Lower lobe of right lung (tissue), 2 donors: ENCODE measurements around the gene PERCC1. TPM values are rescaled to one million over a fixed set of nuclear protein-coding genes. Genes with fewer than 3 reads are reported as not detected.

Experiments
- ATAC-seq, 2 donors: fragments of 200-7000 bp; cut with Tn5 transposase; one replicate each; pipeline ENCODE4 v1.9.1; 2020 to 2022; ENCODE audit warnings: mild to moderate bottlenecking in 2 of 2, moderate library complexity in 2 of 2
- DNase-seq: peaks from one replicate; pipeline ENCODE4 v3.0.0-alpha.2; 2020
- H3K27ac ChIP-seq: fragments of 200-600 bp; one replicate; pipeline ENCODE4 v1.8.0; 2022
- H3K27me3 ChIP-seq: fragments of 200-600 bp; one replicate; pipeline ENCODE4 v1.8.0; 2022; ENCODE audit warnings: low read depth
- H3K36me3 ChIP-seq: fragments of 200-600 bp; one replicate; pipeline ENCODE4 v1.8.0; 2022; ENCODE audit warnings: mild to moderate bottlenecking
- H3K4me1 ChIP-seq: fragments of 200-600 bp; one replicate; pipeline ENCODE4 v1.8.0; 2022
- H3K4me3 ChIP-seq: fragments of 200-600 bp; one replicate; pipeline ENCODE4 v1.8.0; 2022; ENCODE audit warnings: mild to moderate bottlenecking
- H3K9me3 ChIP-seq: fragments of 200-600 bp; one replicate; pipeline ENCODE4 v1.8.0; 2022
- intact Hi-C: fragments of 100-400 bp; cut with DNase I; formaldehyde crosslinking; loops from one replicate; pipeline ENCODE4 v1.11.0; 2022
- total RNA-seq: library from RNA; stranded (reverse); fragmentation: NEBNext Ultra II Directional; extraction: Animal tissue kit (Norgen Biotek cat#: 25700); gene quantifications from one replicate; pipeline ENCODE4 v1.2.1, GENCODE V29; 2021
- TF ChIP-seq, protein P1 (sequence below): fragments of 200-600 bp; IDR thresholded peaks from one replicate; pipeline ENCODE4 v1.8.0; 2022; ENCODE audit warnings: antibody characterized with exemption, mild to moderate bottlenecking
- donor health status: DM: no; HTN: yes; CAD: no; lungs with severe emphysema.

Gene PERCC1
- total RNA-seq, 1 donor from 2014 or later = not detected

DNA sequence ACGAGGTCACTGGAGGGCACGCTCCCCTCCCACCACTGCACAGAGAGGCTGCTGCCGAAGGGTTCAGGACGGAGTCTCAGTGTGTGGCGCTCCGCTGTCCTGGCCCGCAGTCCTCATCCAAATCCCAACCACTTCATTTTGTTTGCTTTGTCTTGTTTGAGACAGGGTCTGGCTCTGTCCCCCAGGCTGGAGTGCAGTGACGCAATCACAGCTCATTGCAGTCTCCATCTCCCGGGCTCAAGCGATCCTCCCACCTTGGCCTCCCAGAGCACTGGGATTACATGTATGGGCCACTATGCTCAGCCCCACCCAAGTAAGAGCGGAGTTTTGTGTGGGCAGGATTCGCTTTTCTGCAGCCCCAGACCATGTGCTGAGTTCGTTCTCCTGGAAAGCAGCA lies 29.1 kb upstream of the PERCC1 start:
- TF ChIP-seq, protein P1, sequence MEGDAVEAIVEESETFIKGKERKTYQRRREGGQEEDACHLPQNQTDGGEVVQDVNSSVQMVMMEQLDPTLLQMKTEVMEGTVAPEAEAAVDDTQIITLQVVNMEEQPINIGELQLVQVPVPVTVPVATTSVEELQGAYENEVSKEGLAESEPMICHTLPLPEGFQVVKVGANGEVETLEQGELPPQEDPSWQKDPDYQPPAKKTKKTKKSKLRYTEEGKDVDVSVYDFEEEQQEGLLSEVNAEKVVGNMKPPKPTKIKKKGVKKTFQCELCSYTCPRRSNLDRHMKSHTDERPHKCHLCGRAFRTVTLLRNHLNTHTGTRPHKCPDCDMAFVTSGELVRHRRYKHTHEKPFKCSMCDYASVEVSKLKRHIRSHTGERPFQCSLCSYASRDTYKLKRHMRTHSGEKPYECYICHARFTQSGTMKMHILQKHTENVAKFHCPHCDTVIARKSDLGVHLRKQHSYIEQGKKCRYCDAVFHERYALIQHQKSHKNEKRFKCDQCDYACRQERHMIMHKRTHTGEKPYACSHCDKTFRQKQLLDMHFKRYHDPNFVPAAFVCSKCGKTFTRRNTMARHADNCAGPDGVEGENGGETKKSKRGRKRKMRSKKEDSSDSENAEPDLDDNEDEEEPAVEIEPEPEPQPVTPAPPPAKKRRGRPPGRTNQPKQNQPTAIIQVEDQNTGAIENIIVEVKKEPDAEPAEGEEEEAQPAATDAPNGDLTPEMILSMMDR = no peak
- DNase-seq = no peak
- ATAC-seq = no peak
- no peak overlapping the region for H3K4me3 ChIP-seq
- H3K9me3 ChIP-seq = no peaks in the 10 kb centered on the region
- H3K36me3 ChIP-seq = peaks cover 88% of the 10 kb centered on the region
- no peaks in the 10 kb centered on the region for H3K4me1 ChIP-seq
- H3K27me3 ChIP-seq = no peaks in the 10 kb centered on the region
- intact Hi-C loops = no loop called here
- H3K27ac ChIP-seq = no peak overlapping the region

- Histone ChIP-seq H3K27ac (no peak overlapping the region), H3K9me3 (no peaks in the 10 kb centered on the region), H3K27me3 (no peaks in the 10 kb centered on the region), H3K36me3 (peaks cover 85% of the 10 kb centered on the region), H3K4me1 (peaks cover 7% of the 10 kb centered on the region), H3K4me3 (no peak overlapping the region)
- ATAC-seq (no peak), DNase-seq (no peak)
- intact Hi-C loops = no loop called here
- TF ChIP-seq, protein P1 = no peak
These were observed 27.8 kb upstream of the PERCC1 start for GRCh38 chr16:1403036-1403435.

DNA sequence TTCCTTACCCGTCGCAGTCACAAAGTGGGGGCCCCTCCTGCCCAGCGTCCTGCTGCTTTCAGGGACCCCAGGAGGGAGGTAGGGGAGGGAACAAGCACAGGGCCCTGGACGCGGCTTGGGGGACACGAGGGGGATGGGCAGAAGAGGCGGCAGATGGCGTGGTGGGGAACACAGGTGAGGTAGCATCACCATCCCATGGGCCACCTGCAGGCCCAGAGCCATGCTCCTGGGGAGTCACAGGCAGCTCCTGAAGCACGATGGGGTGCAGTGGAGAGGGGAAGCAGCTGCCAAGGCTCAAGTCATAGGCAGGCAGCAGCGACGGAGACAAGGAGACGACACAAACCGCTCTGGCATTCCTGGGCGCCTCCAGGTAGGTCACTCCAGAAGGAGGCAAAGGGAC lies 27.1 kb upstream of the PERCC1 start:
- no peak overlapping the region for H3K4me3 ChIP-seq
- TF ChIP-seq, protein P1 = no peak
- intact Hi-C loops = no loop called here
- H3K27ac ChIP-seq = no peak overlapping the region
- H3K36me3 ChIP-seq = peaks cover 78% of the 10 kb centered on the region
- H3K4me1 ChIP-seq = peaks cover 14% of the 10 kb centered on the region
- ATAC-seq (no peak), DNase-seq (no peak)
- no peaks in the 10 kb centered on the region for H3K27me3 ChIP-seq
- H3K9me3 ChIP-seq = no peaks in the 10 kb centered on the region

- TF ChIP-seq, protein P1 = no peak
- H3K4me3 ChIP-seq = peak overlapping the region; percentile 55
- H3K4me1 ChIP-seq = peaks cover 20% of the 10 kb centered on the region
- no peaks in the 10 kb centered on the region for H3K27me3 ChIP-seq
- ATAC-seq = peak; percentile 6 to 8
- H3K9me3 ChIP-seq = no peaks in the 10 kb centered on the region
- no peak overlapping the region for H3K27ac ChIP-seq
- H3K36me3 ChIP-seq = peaks cover 70% of the 10 kb centered on the region
- DNase-seq = no peak
- intact Hi-C loops = no loop called here
These were observed 23.1 kb upstream of the PERCC1 start for GRCh38 chr16:1407753-1408152.

DNA sequence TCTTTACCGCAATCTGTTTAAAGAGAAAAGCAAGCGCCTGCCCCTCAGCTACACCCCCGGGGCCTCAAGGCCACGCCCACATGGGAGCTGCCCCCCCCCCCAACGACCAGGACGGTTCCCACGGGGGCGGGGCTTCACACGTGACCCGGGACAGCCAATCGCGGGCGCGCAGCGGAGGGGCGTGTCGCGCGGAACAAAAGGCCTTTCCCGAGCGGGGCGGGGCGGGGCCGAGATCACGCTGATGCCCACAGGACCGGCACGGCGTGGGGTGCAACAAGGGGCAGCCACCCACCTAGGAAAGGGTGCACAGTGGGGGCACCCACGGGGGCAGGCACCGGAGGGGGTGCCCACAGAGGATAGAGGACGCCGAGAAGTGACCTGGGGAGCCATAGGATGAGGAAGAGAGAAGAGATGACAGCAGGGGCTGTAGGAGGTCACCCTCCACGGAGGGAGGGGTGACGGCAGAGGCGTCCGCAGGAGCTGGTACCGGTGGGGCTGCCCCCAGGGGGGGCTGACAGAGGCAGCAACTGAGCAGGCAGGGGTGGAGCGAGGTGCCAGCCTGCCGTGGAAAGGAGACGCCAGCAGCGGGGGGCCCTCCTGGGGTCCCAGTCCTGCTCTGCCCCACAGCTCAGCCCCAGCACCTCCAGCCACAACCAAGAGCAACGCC lies 22.6 kb upstream of the PERCC1 start:
- peak; percentile 94 for DNase-seq

More for the DNA sequence above, 22.6 kb upstream of the PERCC1 start:
- intact Hi-C loops = no loop called here
- H3K9me3 ChIP-seq = no peaks in the 10 kb centered on the region
- TF ChIP-seq, protein P1 = no peak
- H3K36me3 ChIP-seq = peaks cover 69% of the 10 kb centered on the region
- peak overlapping the region; percentile 49 for H3K27ac ChIP-seq
- H3K27me3 ChIP-seq = no peaks in the 10 kb centered on the region
- H3K4me3 ChIP-seq = peak overlapping the region; percentile 55
- ATAC-seq = peak; percentile 97
- H3K4me1 ChIP-seq = peaks cover 26% of the 10 kb centered on the region
